ENCODE measurements around the gene SEC62. TPM values are rescaled to one million over a fixed set of nuclear protein-coding genes. Genes with fewer than 3 reads are reported as not detected.

Gene SEC62
- total and polyA plus RNA-seq, 2 of the 4 experiments (the other 2 are of a cell fraction): 33.2 to 36.6 TPM

DNA sequence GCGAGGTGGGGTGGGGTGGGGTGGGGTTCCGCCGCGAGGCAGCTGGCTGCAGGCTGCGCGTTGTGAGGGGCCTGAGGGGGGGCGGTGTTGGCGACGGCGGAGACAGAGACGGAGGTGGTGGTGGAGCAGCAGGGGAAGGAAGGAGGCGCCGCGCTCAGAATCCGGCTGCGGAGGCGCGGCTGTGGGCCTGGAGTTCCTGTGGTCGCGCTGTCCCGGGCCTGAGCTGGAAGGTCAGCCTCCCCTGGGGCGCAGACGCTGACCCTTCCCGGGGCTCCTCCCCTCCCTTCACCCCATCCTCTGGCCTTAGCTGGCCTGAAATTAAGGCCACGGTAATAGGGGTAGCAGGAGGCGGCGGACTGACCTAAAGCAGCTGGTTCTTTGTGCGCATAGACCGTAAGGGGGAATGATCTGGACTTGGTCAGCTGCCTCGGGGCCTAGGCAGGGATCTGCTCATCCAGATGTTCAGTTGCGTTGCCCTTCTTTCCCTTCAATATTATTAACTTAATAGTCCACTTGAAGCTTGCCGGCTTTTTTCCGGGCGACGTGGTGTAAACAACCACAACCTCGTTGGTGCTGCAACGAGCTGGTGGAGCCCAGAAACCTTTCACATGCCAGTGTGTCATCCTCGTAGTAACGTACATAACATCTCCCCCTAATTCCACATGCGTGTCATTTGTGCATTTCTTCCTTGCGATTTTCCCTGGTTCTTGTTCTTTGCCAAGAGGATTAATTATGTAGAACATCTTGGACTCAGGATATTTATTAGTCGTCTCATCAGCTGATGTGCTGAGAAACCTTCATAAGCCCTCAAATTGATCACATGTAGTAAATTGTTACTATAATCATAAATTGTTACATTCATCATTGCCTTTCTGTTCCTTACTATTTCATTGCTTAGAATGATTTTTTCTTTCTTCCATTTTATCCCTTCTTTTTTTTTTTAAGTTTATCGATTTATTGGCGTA is 626 bp downstream of the SEC62 start:
- peaks cover 3 to 37% of the 10 kb centered on the region in 2 experiments; a peak in 2 of 4 replicates for H3K79me1 ChIP-seq (ENCODE audit: low read depth in 1 of 2, low read length in 2 of 2)
- H2BK15ac ChIP-seq (ENCODE audit: low read depth, low read length): no peak overlapping the region
- H4K5ac ChIP-seq (ENCODE audit: low read depth, low read length): peak overlapping the region; percentile 71
- H3K23ac ChIP-seq (ENCODE audit: low read depth, low read length): peak overlapping the region; percentile 68
- peak overlapping the region; percentile 57 for H2BK120ac ChIP-seq (ENCODE audit: low read depth, low read length)
- H2BK5ac ChIP-seq (ENCODE audit: low read depth, low read length, poor library complexity, severe bottlenecking): peak overlapping the region; percentile 80
- POLR2A ChIA-PET (ENCODE audit: unreplicated experiment): interaction anchor here (0.6 kb wide), 2 partner anchors 8 to 39 kb away, joined by 3 to 4 read pairs; no protein-coding TSS in a partner anchor
- H2AK9ac ChIP-seq (replicated peaks; ENCODE audit: low read depth, low read length, poor library complexity): peak overlapping the region; percentile 96
- peaks cover 3% of the 10 kb centered on the region; the same call in 1 of the 2 replicates for H3K27me3 ChIP-seq (ENCODE audit: control insufficient read depth, insufficient read depth, low read length)
- peak overlapping the region; percentile 77 for H3K14ac ChIP-seq (replicated peaks; ENCODE audit: low read depth, low read length)
- CTCF ChIA-PET: no interaction called here
- no peak overlapping the region for H2BK20ac ChIP-seq (ENCODE audit: low read depth, low read length)
- peak overlapping the region; percentile 99 for H3K4me3 ChIP-seq (ENCODE audit: insufficient read depth, low read depth, low read length)
- TF ChIP-seq MAZ (IDR thresholded peaks at IDR 0.05; ENCODE audit: borderline replicate concordance, low read depth, low read length) (peak; percentile 1; the same call in 1 of the 2 replicates), MXI1 (IDR thresholded peaks at IDR 0.05; ENCODE audit: borderline replicate concordance, low read depth, low read length) (peak; percentile 93), RCOR1 (IDR thresholded peaks at IDR 0.05; ENCODE audit: insufficient replicate concordance, low read length) (no peak)
- peak overlapping the region; percentile 82 to 85; a peak in 3 of 4 replicates for H4K8ac ChIP-seq (ENCODE audit: low read depth in 2 of 2, low read length in 2 of 2)
- 1% methylated on average over 14 of the region's 44 CpGs; no CpG with 5 or more reads in 1 of the 2 experiments for WGBS, 2 experiments (ENCODE audit: extremely low coverage in 2 of 2, insufficient read length in 1 of 2)
- peak overlapping the region; percentile 55 for H3K18ac ChIP-seq (ENCODE audit: low read depth, low read length)
- peaks cover 2% of the 10 kb centered on the region; the same call in 1 of the 2 replicates for H3K4me1 ChIP-seq (ENCODE audit: control insufficient read depth, insufficient read depth, low read length)
- intact Hi-C loops (cut with micrococcal nuclease): loop anchor here (5.0 kb wide), 1 partner anchor 105 kb away; no protein-coding TSS in a partner anchor
- no peaks in the 10 kb centered on the region for H3K9me3 ChIP-seq (ENCODE audit: control insufficient read depth, insufficient read depth, low read length)
- peak; percentile 84 for ATAC-seq (ENCODE audit: low read depth)
- in situ Hi-C loops (cut with MboI; ENCODE audit: low sequenced_read_pairs): no loop called here
- peak overlapping the region; percentile 87 for H3K4ac ChIP-seq (ENCODE audit: low read depth, low read length)
- peak overlapping the region; percentile 42 for H2AK5ac ChIP-seq (ENCODE audit: low read depth, low read length)
- H4K91ac ChIP-seq (ENCODE audit: insufficient read depth, low read depth, low read length): peak overlapping the region; percentile 40
- H3K36me3 ChIP-seq (ENCODE audit: control insufficient read depth, insufficient read depth, low read length): peaks cover 1% of the 10 kb centered on the region; the same call in 1 of the 2 replicates
- peak overlapping the region; percentile 99 for H2AFZ ChIP-seq (replicated peaks; ENCODE audit: low read length, poor library complexity)
- peak overlapping the region; percentile 89 for H3K27ac ChIP-seq (ENCODE audit: insufficient read depth, low read length)
- H3K4me2 ChIP-seq (ENCODE audit: low read depth, low read length): peak overlapping the region; percentile 86
- TSS peak; percentile 41 for BruUV-seq (replicated peaks)
- H4K20me1 ChIP-seq (ENCODE audit: insufficient read depth, low read length): peaks cover 39% of the 10 kb centered on the region
- peak; percentile 49 for DNase-seq
- peak overlapping the region; percentile 79 for H3K56ac ChIP-seq (ENCODE audit: extremely low read depth, insufficient read depth, low read length)
- dilution Hi-C loops (cut with HindIII; ENCODE audit: low sequenced_read_pairs, unreplicated experiment): no loop called here
- H3K9me1 ChIP-seq (ENCODE audit: insufficient read depth, low read length): peaks cover 3% of the 10 kb centered on the region; the same call in 1 of the 2 replicates
- H3K9ac ChIP-seq (ENCODE audit: low read depth, low read length): peak overlapping the region; percentile 87
